T-helper 2 cell (primary cell): ENCODE data around the gene CUL5.
"Not testable (repeated sequence)": the region's sequence is repeated elsewhere in the genome, so short reads cannot be mapped to it uniquely, and the experiment has no call there.

ENCODE experiments used
- DNase-seq, 5 experiments: peaks; one replicate each; pipeline versions ENCODE4 v3.0.0 to v3.0.0-alpha.2; 2012 to 2022

CUL5 gene

GRCh38 chr11:108117746-108118371 is 109.2 kb downstream of the CUL5 start:
- peak in 1 of 5 experiments; percentile 61 for DNase-seq

- DNase-seq: not testable (repeated sequence)
Measured at GRCh38 chr11:108120936-108121273, 112.2 kb downstream of the CUL5 start.

GRCh38 chr11:108121274-108122155 is 112.8 kb downstream of the CUL5 start, which contains the start of gene ACAT1:
ACAT1 (plus strand) TSS chr11:108121567; CDS start chr11:108121607, 40 bp downstream.
- peak; percentile 90 to 96 (median 95) for DNase-seq

GRCh38 chr11:108122166-108122628 is 113.5 kb downstream of the CUL5 start:
- DNase-seq: no peak

GRCh38 chr11:108125096-108125495 is 116.4 kb downstream of the CUL5 start:
- DNase-seq: no peak

- DNase-seq: no peak
Measured at GRCh38 chr11:108128772-108129171, 120.1 kb downstream of the CUL5 start.

- no peak for DNase-seq
Measured at GRCh38 chr11:108131993-108132392, 123.3 kb downstream of the CUL5 start.

GRCh38 chr11:108132993-108133538 is 124.4 kb downstream of the CUL5 start:
- not testable (repeated sequence) for DNase-seq

GRCh38 chr11:108135845-108136544 is 127.3 kb downstream of the CUL5 start:
- peak in 1 of 5 experiments; percentile 76 for DNase-seq

- peak in 1 of 5 experiments; percentile 24 for DNase-seq
Measured at GRCh38 chr11:108137212-108137611, 128.5 kb downstream of the CUL5 start.

- DNase-seq: no peak
Measured at GRCh38 chr11:108142304-108142703, 133.6 kb downstream of the CUL5 start.

- DNase-seq: no peak
Measured at GRCh38 chr11:108144615-108145014, 135.9 kb downstream of the CUL5 start.

GRCh38 chr11:108147150-108147549 is 138.5 kb downstream of the CUL5 start:
- no peak for DNase-seq

- DNase-seq: no peak
Measured at GRCh38 chr11:108148556-108148955, 139.9 kb downstream of the CUL5 start.

GRCh38 chr11:108154591-108154990 is 145.9 kb downstream of the CUL5 start:
- DNase-seq: no peak
